ENCODE data around the gene MS4A18.

Gene MS4A18

GRCh38 chr11:60775420-60775961 lies 51.0 kb downstream of the MS4A18 start:
- 22 to 24% methylated on average over 15 of the region's 15 CpGs for WGBS, 2 experiments
- Histone ChIP-seq H3K9me3 (ENCODE audit: control insufficient read depth, low read length) (no peaks in the 10 kb centered on the region), H3K27me3 (ENCODE audit: control insufficient read depth, insufficient read depth, low read length, poor library complexity, severe bottlenecking) (no peaks in the 10 kb centered on the region), H3K36me3 (ENCODE audit: control insufficient read depth, insufficient read depth, low read length) (no peaks in the 10 kb centered on the region), H3K4me1 (ENCODE audit: control insufficient read depth, insufficient read depth, low read length) (no peaks in the 10 kb centered on the region), H3K4me3 (ENCODE audit: insufficient read depth, low read depth, low read length) (no peak overlapping the region), H3K27ac (ENCODE audit: insufficient read depth, low read depth, low read length, poor library complexity, severe bottlenecking) (no peak overlapping the region)

DNA sequence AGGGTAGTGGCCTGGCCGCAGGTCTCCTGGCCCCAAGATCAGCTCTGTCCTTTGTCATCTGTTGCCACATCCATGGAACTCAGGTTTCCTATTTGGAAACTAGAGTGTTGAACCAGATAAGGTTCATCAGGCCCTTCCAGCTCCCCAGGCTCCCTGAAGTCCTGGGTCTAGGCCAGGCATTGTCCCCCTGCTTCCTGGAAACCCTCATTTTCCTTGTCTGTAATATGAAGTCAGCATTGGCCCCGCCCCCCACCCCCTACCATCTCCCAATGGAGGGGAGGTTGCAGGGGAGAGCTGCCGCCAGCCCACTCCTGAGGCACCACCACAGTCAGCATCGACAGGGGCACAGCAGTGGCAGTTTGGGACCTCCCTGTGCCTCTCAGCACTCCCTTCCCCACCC lies 51.6 kb downstream of the MS4A18 start:
- Histone ChIP-seq H3K4me3 (ENCODE audit: insufficient read depth, low read depth, low read length) (no peak overlapping the region), H3K4me1 (ENCODE audit: control insufficient read depth, insufficient read depth, low read length) (no peaks in the 10 kb centered on the region), H3K36me3 (ENCODE audit: control insufficient read depth, insufficient read depth, low read length) (no peaks in the 10 kb centered on the region), H3K27ac (ENCODE audit: insufficient read depth, low read depth, low read length, poor library complexity, severe bottlenecking) (no peak overlapping the region), H3K9me3 (ENCODE audit: control insufficient read depth, low read length) (no peaks in the 10 kb centered on the region), H3K27me3 (ENCODE audit: control insufficient read depth, insufficient read depth, low read length, poor library complexity, severe bottlenecking) (no peaks in the 10 kb centered on the region)
- 88 to 89% methylated on average over 3 to 4 of the region's 4 CpGs for WGBS, 2 experiments

DNA sequence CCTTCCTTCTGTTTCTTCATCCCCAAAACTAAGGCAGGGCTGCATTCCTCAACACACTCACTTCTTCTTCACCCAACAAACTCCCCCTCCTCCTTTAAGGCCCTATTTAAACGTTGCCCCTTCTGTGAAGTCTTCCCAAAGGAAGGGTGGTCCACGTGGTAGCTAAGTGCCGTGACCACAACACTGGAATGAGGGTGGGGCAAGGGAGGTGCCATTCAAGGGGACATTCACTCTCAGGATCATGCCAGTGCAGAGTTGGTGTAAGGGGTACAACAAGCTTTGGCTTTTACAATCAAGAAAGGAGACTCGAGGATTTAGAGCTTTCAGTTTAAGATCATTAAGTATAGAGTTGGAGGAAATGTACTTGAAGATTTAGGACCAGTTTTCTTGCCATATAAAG lies 52.6 kb downstream of the MS4A18 start:
- no peak overlapping the region for H3K27ac ChIP-seq (ENCODE audit: insufficient read depth, low read depth, low read length, poor library complexity, severe bottlenecking)
- H3K4me3 ChIP-seq (ENCODE audit: insufficient read depth, low read depth, low read length) = no peak overlapping the region
- no peaks in the 10 kb centered on the region for H3K9me3 ChIP-seq (ENCODE audit: control insufficient read depth, low read length)
- 74 to 76% methylated on average over 4 of the region's 4 CpGs for WGBS, 2 experiments
- no peaks in the 10 kb centered on the region for H3K36me3 ChIP-seq (ENCODE audit: control insufficient read depth, insufficient read depth, low read length)
- no peaks in the 10 kb centered on the region for H3K27me3 ChIP-seq (ENCODE audit: control insufficient read depth, insufficient read depth, low read length, poor library complexity, severe bottlenecking)
- no peaks in the 10 kb centered on the region for H3K4me1 ChIP-seq (ENCODE audit: control insufficient read depth, insufficient read depth, low read length)

GRCh38 chr11:60777572-60777971 lies 53.1 kb downstream of the MS4A18 start:
- WGBS, 2 experiments = 83 to 92% methylated on average over 2 of the region's 2 CpGs

GRCh38 chr11:60780065-60780464 lies 55.5 kb downstream of the MS4A18 start:
- H3K27ac ChIP-seq (ENCODE audit: insufficient read depth, low read depth, low read length, poor library complexity, severe bottlenecking) = no peak overlapping the region
- no peaks in the 10 kb centered on the region for H3K27me3 ChIP-seq (ENCODE audit: control insufficient read depth, insufficient read depth, low read length, poor library complexity, severe bottlenecking)
- H3K4me3 ChIP-seq (ENCODE audit: insufficient read depth, low read depth, low read length) = no peak overlapping the region
- WGBS, 2 experiments = 87 to 92% methylated on average over 2 of the region's 2 CpGs
- H3K36me3 ChIP-seq (ENCODE audit: control insufficient read depth, insufficient read depth, low read length) = no peaks in the 10 kb centered on the region
- no peaks in the 10 kb centered on the region for H3K9me3 ChIP-seq (ENCODE audit: control insufficient read depth, low read length)
- no peaks in the 10 kb centered on the region for H3K4me1 ChIP-seq (ENCODE audit: control insufficient read depth, insufficient read depth, low read length)

More at GRCh38 chr11:60777572-60777971, 53.1 kb downstream of the MS4A18 start:
- H3K27ac ChIP-seq (ENCODE audit: insufficient read depth, low read depth, low read length, poor library complexity, severe bottlenecking) = no peak overlapping the region
- H3K4me1 ChIP-seq (ENCODE audit: control insufficient read depth, insufficient read depth, low read length) = no peaks in the 10 kb centered on the region
- H3K27me3 ChIP-seq (ENCODE audit: control insufficient read depth, insufficient read depth, low read length, poor library complexity, severe bottlenecking) = no peaks in the 10 kb centered on the region
- no peaks in the 10 kb centered on the region for H3K9me3 ChIP-seq (ENCODE audit: control insufficient read depth, low read length)
- H3K4me3 ChIP-seq (ENCODE audit: insufficient read depth, low read depth, low read length) = no peak overlapping the region
- H3K36me3 ChIP-seq (ENCODE audit: control insufficient read depth, insufficient read depth, low read length) = no peaks in the 10 kb centered on the region

- no peak overlapping the region for H3K27ac ChIP-seq (ENCODE audit: insufficient read depth, low read depth, low read length, poor library complexity, severe bottlenecking)
These were observed 56.3 kb downstream of the MS4A18 start for GRCh38 chr11:60780774-60781173.

DNA sequence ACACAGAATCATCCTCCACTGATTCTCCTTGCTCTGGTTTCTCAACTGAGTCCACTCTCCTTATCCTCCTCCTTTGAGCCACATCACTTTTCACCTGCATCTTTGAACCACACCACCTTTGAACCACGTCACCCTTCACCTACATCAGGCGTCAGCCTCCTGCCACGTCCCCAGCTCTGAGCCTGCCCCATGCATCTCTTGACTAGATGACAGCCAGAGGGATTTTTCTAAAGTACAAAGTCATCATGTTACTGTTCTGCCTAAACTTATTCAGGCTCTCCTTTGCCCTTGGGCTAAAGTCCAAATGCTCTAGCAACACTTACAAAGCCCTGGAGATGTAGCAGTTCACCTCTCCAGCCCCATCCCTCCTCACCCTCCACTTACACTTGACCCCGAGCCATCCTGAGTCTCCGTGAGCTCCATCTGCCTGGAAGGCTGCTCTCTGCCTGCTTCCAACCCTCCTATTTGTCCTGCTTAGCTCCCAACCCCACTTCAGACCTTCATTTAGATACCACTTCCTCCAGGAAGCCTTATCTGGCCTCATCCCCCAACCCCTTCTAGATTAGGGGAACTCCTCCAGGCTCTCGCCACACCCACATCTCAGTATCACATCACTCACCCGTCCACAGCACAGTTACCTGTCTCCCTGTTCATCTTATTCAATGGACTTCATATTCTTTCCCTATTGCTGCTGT lies 56.9 kb downstream of the MS4A18 start:
- 85 to 87% methylated on average over 7 of the region's 7 CpGs for WGBS, 2 experiments
- no peak overlapping the region for H3K4me3 ChIP-seq (ENCODE audit: insufficient read depth, low read depth, low read length)
- H3K27ac ChIP-seq (ENCODE audit: insufficient read depth, low read depth, low read length, poor library complexity, severe bottlenecking) = no peak overlapping the region

More at GRCh38 chr11:60780774-60781173, 56.3 kb downstream of the MS4A18 start:
- Histone ChIP-seq H3K9me3 (ENCODE audit: control insufficient read depth, low read length) (no peaks in the 10 kb centered on the region), H3K4me3 (ENCODE audit: insufficient read depth, low read depth, low read length) (no peak overlapping the region), H3K4me1 (ENCODE audit: control insufficient read depth, insufficient read depth, low read length) (no peaks in the 10 kb centered on the region), H3K36me3 (ENCODE audit: control insufficient read depth, insufficient read depth, low read length) (no peaks in the 10 kb centered on the region), H3K27me3 (ENCODE audit: control insufficient read depth, insufficient read depth, low read length, poor library complexity, severe bottlenecking) (no peaks in the 10 kb centered on the region)

DNA sequence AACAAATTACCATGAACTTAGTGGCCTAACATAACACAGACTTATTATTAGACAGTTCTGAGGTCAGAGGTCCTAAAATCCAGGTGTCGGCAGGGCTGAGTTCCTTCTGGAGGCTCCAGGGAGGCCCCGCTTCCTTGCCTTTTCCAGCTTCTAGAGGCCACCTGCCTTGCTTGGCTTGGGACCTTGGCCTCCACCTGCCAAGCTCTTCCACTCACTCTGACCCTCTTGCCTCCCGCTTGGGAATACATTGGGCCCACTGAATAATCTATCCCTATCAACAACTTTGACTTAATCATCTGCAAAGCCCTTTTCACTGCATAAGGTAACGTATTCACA lies 57.4 kb downstream of the MS4A18 start:
- Histone ChIP-seq H3K9me3 (ENCODE audit: control insufficient read depth, low read length) (no peaks in the 10 kb centered on the region), H3K27ac (ENCODE audit: insufficient read depth, low read depth, low read length, poor library complexity, severe bottlenecking) (no peak overlapping the region), H3K4me3 (ENCODE audit: insufficient read depth, low read depth, low read length) (no peak overlapping the region), H3K27me3 (ENCODE audit: control insufficient read depth, insufficient read depth, low read length, poor library complexity, severe bottlenecking) (no peaks in the 10 kb centered on the region), H3K4me1 (ENCODE audit: control insufficient read depth, insufficient read depth, low read length) (no peaks in the 10 kb centered on the region), H3K36me3 (ENCODE audit: control insufficient read depth, insufficient read depth, low read length) (no peaks in the 10 kb centered on the region)
- WGBS, 2 experiments = 94% methylated on average over 4 of the region's 4 CpGs

More for the DNA sequence above, 56.9 kb downstream of the MS4A18 start:
- no peaks in the 10 kb centered on the region for H3K9me3 ChIP-seq (ENCODE audit: control insufficient read depth, low read length)
- no peaks in the 10 kb centered on the region for H3K36me3 ChIP-seq (ENCODE audit: control insufficient read depth, insufficient read depth, low read length)
- H3K27me3 ChIP-seq (ENCODE audit: control insufficient read depth, insufficient read depth, low read length, poor library complexity, severe bottlenecking) = no peaks in the 10 kb centered on the region
- H3K4me1 ChIP-seq (ENCODE audit: control insufficient read depth, insufficient read depth, low read length) = no peaks in the 10 kb centered on the region

GRCh38 chr11:60782393-60783140 lies 58.0 kb downstream of the MS4A18 start:
- H3K27me3 ChIP-seq (ENCODE audit: control insufficient read depth, insufficient read depth, low read length, poor library complexity, severe bottlenecking) = no peaks in the 10 kb centered on the region
- H3K9me3 ChIP-seq (ENCODE audit: control insufficient read depth, low read length) = no peaks in the 10 kb centered on the region
- 83 to 85% methylated on average over 12 of the region's 12 CpGs for WGBS, 2 experiments
- no peaks in the 10 kb centered on the region for H3K4me1 ChIP-seq (ENCODE audit: control insufficient read depth, insufficient read depth, low read length)
- H3K4me3 ChIP-seq (ENCODE audit: insufficient read depth, low read depth, low read length) = no peak overlapping the region
- H3K36me3 ChIP-seq (ENCODE audit: control insufficient read depth, insufficient read depth, low read length) = no peaks in the 10 kb centered on the region
- no peak overlapping the region for H3K27ac ChIP-seq (ENCODE audit: insufficient read depth, low read depth, low read length, poor library complexity, severe bottlenecking)

DNA sequence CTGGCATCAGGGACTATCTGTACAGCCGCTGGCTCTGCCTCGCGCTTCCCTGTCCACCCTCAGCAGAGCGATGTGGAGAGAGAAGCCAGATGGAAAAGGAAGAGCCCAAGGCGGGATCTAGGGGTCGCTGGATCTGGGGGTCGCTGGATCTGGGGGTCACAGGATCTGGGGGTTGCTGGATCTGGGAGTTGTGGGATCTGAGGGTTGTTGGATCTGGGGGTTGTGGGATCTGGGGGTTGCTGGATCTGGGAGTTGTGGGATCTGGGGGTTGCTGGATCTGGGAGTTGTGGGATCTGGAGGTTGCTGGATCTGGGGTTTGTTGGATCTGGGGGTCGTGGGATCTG lies 58.6 kb downstream of the MS4A18 start:
- Histone ChIP-seq H3K27ac (ENCODE audit: insufficient read depth, low read depth, low read length, poor library complexity, severe bottlenecking) (no peak overlapping the region), H3K4me1 (ENCODE audit: control insufficient read depth, insufficient read depth, low read length) (no peaks in the 10 kb centered on the region), H3K27me3 (ENCODE audit: control insufficient read depth, insufficient read depth, low read length, poor library complexity, severe bottlenecking) (no peaks in the 10 kb centered on the region), H3K9me3 (ENCODE audit: control insufficient read depth, low read length) (no peaks in the 10 kb centered on the region), H3K4me3 (ENCODE audit: insufficient read depth, low read depth, low read length) (no peak overlapping the region), H3K36me3 (ENCODE audit: control insufficient read depth, insufficient read depth, low read length) (no peaks in the 10 kb centered on the region)
- 91 to 93% methylated on average over 8 of the region's 8 CpGs for WGBS, 2 experiments

Measured in ectodermal cell (in vitro differentiated cells).